ENCODE data around the gene ANGEL2. TPM values are rescaled to one million over a fixed set of nuclear protein-coding genes. Genes with fewer than 3 reads are reported as not detected.

ANGEL2 gene
- total and polyA plus RNA-seq, 2 of the 4 experiments (the other 2 are of a cell fraction), result 13.4 to 44.1 TPM

GRCh38 chr1:212986551-212986950 is 29.1 kb downstream of the ANGEL2 start:
- Histone ChIP-seq H2BK5ac (ENCODE audit: low read depth, low read length, poor library complexity, severe bottlenecking) (no peak overlapping the region), H3K4me3 (ENCODE audit: insufficient read depth, low read depth, low read length) (no peak overlapping the region), H2BK20ac (ENCODE audit: low read depth, low read length) (no peak overlapping the region), H2BK15ac (ENCODE audit: low read depth, low read length) (no peak overlapping the region), H3K4me2 (ENCODE audit: low read depth, low read length) (no peak overlapping the region), H3K23ac (ENCODE audit: low read depth, low read length) (no peak overlapping the region), H3K4ac (ENCODE audit: low read depth, low read length) (no peak overlapping the region), H3K14ac (replicated peaks; ENCODE audit: low read depth, low read length) (no peak overlapping the region), H3K9me3 (ENCODE audit: control insufficient read depth, insufficient read depth, low read length) (no peaks in the 10 kb centered on the region), H3K27me3 (ENCODE audit: control insufficient read depth, insufficient read depth, low read length) (no peaks in the 10 kb centered on the region), H4K8ac (ENCODE audit: low read depth in 2 of 2, low read length in 2 of 2) (no peak overlapping the region), H2AK5ac (ENCODE audit: low read depth, low read length) (no peak overlapping the region), H2AFZ (replicated peaks; ENCODE audit: low read length, poor library complexity) (no peak overlapping the region), H2BK120ac (ENCODE audit: low read depth, low read length) (no peak overlapping the region), H2AK9ac (replicated peaks; ENCODE audit: low read depth, low read length, poor library complexity) (no peak overlapping the region), H4K91ac (ENCODE audit: insufficient read depth, low read depth, low read length) (no peak overlapping the region), H3K9ac (ENCODE audit: low read depth, low read length) (no peak overlapping the region), H3K56ac (ENCODE audit: extremely low read depth, insufficient read depth, low read length) (no peak overlapping the region), H4K5ac (ENCODE audit: low read depth, low read length) (no peak overlapping the region), H3K36me3 (ENCODE audit: control insufficient read depth, insufficient read depth, low read length) (peaks cover 2% of the 10 kb centered on the region; the same call in 1 of the 2 replicates), H4K20me1 (ENCODE audit: insufficient read depth, low read length) (no peaks in the 10 kb centered on the region), H3K4me1 (ENCODE audit: control insufficient read depth, insufficient read depth, low read length) (peaks cover 6% of the 10 kb centered on the region), H3K9me1 (ENCODE audit: insufficient read depth, low read length) (no peaks in the 10 kb centered on the region), H3K79me1 (ENCODE audit: low read depth in 1 of 2, low read length in 2 of 2) (no peaks in the 10 kb centered on the region), H3K18ac (ENCODE audit: low read depth, low read length) (no peak overlapping the region), H3K27ac (ENCODE audit: insufficient read depth, low read length) (no peak overlapping the region)
- intact Hi-C loops (cut with micrococcal nuclease), result no loop called here
- CTCF ChIA-PET, result no interaction called here
- POLR2A ChIA-PET (ENCODE audit: unreplicated experiment), result no interaction called here
- 90% methylated on average over 2 of the region's 2 CpGs; no CpG with 5 or more reads in 1 of the 2 experiments for WGBS, 2 experiments (ENCODE audit: extremely low coverage in 2 of 2, insufficient read length in 1 of 2)
- ATAC-seq (ENCODE audit: low read depth), result no peak
- in situ Hi-C loops (cut with MboI; ENCODE audit: low sequenced_read_pairs), result loop anchor here (25.0 kb wide), 1 partner anchor 324 kb away; no protein-coding TSS in a partner anchor
- DNase-seq, result no peak
- dilution Hi-C loops (cut with HindIII; ENCODE audit: low sequenced_read_pairs, unreplicated experiment), result no loop called here
- TF ChIP-seq ELK1 (IDR thresholded peaks at IDR 0.05; ENCODE audit: borderline replicate concordance, low read depth, low read length), result no peak
- BruUV-seq (replicated peaks), result no TSS peak
